ENCODE data around the gene CGNL1.

CGNL1 gene

GRCh38 chr15:57570994-57571393, 194.7 kb downstream of the CGNL1 start:
- DNase-seq (ENCODE audit: low read depth in 2 of 2), result no peak

GRCh38 chr15:57571725-57572124, 195.4 kb downstream of the CGNL1 start:
- no peak for DNase-seq (ENCODE audit: low read depth in 2 of 2)

- DNase-seq (ENCODE audit: low read depth in 2 of 2), result no peak
Observed at GRCh38 chr15:57572468-57572867, 196.2 kb downstream of the CGNL1 start.

- no peak for DNase-seq (ENCODE audit: low read depth in 2 of 2)
Observed at GRCh38 chr15:57573151-57573550, 196.8 kb downstream of the CGNL1 start.

- no peak for DNase-seq (ENCODE audit: low read depth in 2 of 2)
Observed at GRCh38 chr15:57575363-57575762, 199.1 kb downstream of the CGNL1 start.

GRCh38 chr15:57578288-57578900, 202.1 kb downstream of the CGNL1 start:
- DNase-seq (ENCODE audit: low read depth in 2 of 2), result no peak

- no peak for DNase-seq (ENCODE audit: low read depth in 2 of 2)
Observed at GRCh38 chr15:57580428-57580827, 204.1 kb downstream of the CGNL1 start.

GRCh38 chr15:57580866-57581265, 204.6 kb downstream of the CGNL1 start:
- no peak for DNase-seq (ENCODE audit: low read depth in 2 of 2)

GRCh38 chr15:57582090-57582489, 205.8 kb downstream of the CGNL1 start:
- no peak for DNase-seq (ENCODE audit: low read depth in 2 of 2)

- DNase-seq (ENCODE audit: low read depth in 2 of 2), result no peak
Observed at GRCh38 chr15:57583282-57583681, 207.0 kb downstream of the CGNL1 start.

- no peak for DNase-seq (ENCODE audit: low read depth in 2 of 2)
Observed at GRCh38 chr15:57583720-57584119, 207.4 kb downstream of the CGNL1 start.

GRCh38 chr15:57586661-57587424, 210.5 kb downstream of the CGNL1 start:
- DNase-seq (ENCODE audit: low read depth in 2 of 2), result no peak

GRCh38 chr15:57589281-57589680, 213.0 kb downstream of the CGNL1 start:
- no peak for DNase-seq (ENCODE audit: low read depth in 2 of 2)

GRCh38 chr15:57589754-57590153, 213.4 kb downstream of the CGNL1 start:
- DNase-seq (ENCODE audit: low read depth in 2 of 2), result no peak

- no peak for DNase-seq (ENCODE audit: low read depth in 2 of 2)
Observed at GRCh38 chr15:57591237-57591821, 215.0 kb downstream of the CGNL1 start.

GRCh38 chr15:57591822-57592367, 215.6 kb downstream of the CGNL1 start, which contains the start of gene MYZAP:
Gene MYZAP (plus strand): TSS chr15:57591904. CDS start chr15:57592035, 131 bp downstream.
- peak; percentile 26 to 46 for DNase-seq (ENCODE audit: low read depth in 2 of 2)

GRCh38 chr15:57592426-57592825, 216.1 kb downstream of the CGNL1 start:
- DNase-seq (ENCODE audit: low read depth in 2 of 2), result no peak

- DNase-seq (ENCODE audit: low read depth in 2 of 2), result no peak
Observed at GRCh38 chr15:57592836-57593420, 216.6 kb downstream of the CGNL1 start.

GRCh38 chr15:57594479-57594878, 218.2 kb downstream of the CGNL1 start:
- DNase-seq (ENCODE audit: low read depth in 2 of 2), result no peak

- no peak for DNase-seq (ENCODE audit: low read depth in 2 of 2)
Observed at GRCh38 chr15:57595011-57595866, 218.9 kb downstream of the CGNL1 start.

GRCh38 chr15:57596301-57596855, 220.1 kb downstream of the CGNL1 start:
- DNase-seq (ENCODE audit: low read depth in 2 of 2), result no peak

Measured in stimulated activated CD4-positive, alpha-beta T cell treated with anti-CD3 and anti-CD28 coated beads, Interleukin-12 subunit alpha, Interleukin-12 subunit beta, amount 100 ng/mL, for 24 hours (primary cell).